Stimulated activated CD4-positive, alpha-beta T cell treated with anti-CD3 and anti-CD28 coated beads, TNF-alpha, amount 100 ng/mL, for 24 hours (primary cell): ENCODE results near the gene SNRNP40.

Source experiments
- DNase-seq, 3 experiments: peaks; one replicate each; pipeline ENCODE4 v3.0.0-alpha.2; 2020; ENCODE audit warnings: low read depth in 3 of 3

SNRNP40 gene

DNA sequence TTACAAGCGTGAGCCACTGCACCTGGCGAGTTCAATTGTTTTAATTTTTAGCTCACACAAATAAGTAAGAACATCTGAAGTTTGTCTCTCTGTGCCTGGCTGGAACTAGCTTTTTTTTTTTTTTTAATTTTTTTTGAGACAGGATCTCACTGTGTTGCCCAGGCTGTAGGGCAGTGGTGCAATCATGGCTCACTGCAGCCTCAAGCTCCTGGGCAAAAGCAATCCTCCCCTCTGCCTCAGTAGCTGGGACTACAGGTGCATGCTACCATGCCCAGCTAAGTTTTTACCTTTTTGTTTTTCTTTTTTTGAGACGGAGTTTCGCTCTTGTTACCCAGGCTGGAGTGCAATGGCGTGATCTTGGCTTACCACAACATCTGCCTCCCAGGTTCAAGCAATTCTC is 64.8 kb downstream of the SNRNP40 start:
- no peak for DNase-seq

DNA sequence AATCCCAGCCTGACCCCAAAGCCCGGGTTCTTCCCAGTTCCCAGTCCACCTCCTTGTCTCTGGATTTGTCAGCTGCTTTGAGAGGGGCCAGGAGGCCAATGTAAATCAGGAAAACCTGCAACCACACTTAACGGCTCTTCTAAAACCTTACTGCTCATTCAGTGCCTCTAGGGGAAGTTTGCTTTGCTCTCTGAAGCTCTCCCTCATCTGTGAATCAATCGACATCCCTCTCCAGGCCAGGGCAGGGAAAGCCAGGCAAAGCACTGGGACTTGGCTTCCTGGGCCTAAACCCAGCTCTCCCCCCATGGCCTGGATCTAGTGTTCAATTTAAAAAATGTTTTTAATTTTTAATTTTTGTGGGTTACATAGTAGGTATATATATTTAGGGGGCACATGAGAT is 66.2 kb downstream of the SNRNP40 start:
- DNase-seq, result no peak

DNA sequence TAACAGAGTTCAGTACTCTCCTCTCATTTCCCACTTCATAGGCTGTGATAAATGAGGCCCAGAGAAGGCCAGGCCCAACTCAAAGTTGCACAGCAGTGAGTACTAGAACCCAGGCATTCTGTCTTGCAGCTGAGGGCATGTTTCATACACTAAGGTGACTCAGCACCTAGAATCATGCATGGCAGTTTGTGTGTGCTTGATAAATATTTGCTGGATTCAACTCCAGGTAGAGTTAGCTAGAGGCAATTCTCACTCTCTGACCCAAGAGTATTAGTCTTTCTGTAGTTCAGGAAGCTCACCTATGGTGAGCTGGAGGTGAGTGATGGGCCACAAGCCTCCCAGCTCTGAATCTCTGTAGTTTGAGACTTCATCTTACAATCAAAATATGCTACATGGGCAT is 67.6 kb downstream of the SNRNP40 start:
- DNase-seq, result no peak

DNA sequence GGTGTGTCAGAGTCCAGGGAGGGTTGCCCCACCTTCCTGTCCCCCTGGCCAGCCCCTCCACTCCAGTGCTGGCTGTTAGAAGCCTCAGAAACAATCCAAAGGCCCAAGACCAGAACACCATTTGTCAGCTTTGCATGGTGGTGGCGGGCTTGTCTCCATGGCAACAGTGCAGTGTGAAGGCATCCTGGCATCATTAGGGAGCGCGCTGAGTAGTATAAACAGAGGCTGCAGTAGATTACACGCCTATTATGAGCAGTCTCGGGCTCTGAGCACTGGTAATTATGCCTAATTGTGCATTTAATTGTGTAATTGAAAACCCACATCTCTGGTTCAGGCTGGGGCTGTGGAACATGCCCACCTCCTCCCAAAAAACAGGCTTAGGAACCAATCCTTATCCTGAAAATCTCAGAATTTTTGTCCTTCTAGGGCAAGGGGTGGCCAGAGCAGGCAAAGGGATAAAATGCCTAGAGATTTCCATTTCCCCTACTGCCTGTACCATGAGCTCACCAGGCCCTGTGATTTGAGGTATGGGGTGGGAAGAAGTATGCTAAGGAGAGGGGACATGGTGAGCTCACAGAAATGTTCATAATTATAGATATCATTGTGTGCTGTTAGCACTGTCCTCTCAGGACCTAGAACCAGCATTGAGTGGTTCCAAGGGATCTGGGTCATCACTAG is 68.6 kb downstream of the SNRNP40 start:
- no peak for DNase-seq

DNA sequence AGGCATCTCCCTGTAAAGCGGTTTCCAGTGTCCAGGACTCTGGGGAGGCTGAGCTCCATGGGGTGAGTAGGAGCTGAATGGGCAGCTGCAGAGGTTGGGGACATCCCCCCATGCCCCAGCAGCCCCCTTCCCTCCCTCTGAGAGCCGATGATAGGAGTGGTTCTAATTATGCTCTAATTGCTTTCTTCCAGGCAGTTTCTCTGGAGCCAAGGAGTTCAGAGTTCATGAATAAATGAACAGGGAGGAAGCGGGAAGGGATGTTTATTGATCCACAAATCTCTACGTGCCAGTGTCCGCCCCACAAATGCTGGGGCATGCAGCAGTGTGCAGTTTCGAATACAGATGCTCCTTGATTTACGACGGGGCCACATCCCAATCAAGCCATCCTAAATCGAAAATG is 72.5 kb downstream of the SNRNP40 start:
- no peak for DNase-seq

DNA sequence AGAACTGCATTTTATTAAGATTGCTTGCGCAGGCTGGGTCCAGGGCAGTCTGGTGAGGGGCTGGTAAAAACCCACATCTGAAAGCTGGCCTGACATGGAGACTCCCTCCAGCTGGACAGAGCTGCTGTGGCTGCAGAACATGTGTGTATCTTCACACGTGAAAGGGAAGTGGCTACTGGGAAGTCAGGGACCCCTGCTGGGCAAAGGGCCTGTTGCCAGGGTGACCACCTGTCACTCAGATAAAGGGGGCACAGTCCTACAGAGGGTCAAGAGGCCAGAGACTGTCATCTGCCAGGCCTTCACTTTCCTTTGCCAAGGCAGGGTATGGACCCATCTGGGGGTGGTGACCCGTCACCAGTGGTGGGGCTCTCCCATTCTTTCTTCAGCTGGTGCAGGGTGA is 74.4 kb downstream of the SNRNP40 start:
- no peak for DNase-seq

DNA sequence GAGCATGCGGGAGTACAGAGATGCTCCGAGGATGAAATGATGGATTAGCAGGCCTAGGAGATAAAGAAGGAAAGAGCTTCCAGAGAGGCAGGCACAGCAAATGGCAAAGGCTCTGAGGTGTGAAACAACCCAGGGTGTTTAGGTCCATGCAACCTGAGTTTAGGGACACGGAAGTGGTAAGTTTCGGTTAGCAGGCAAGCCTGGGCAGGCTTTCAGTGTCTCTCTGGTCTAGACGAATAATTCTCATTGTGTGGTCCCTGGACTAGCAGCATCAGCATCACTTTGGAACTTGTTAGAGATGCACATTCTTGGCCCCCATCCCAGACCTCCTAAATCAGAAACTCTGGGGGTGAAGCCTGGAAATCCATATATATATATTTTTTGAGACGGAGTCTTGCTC is 75.5 kb downstream of the SNRNP40 start:
- no peak for DNase-seq

DNA sequence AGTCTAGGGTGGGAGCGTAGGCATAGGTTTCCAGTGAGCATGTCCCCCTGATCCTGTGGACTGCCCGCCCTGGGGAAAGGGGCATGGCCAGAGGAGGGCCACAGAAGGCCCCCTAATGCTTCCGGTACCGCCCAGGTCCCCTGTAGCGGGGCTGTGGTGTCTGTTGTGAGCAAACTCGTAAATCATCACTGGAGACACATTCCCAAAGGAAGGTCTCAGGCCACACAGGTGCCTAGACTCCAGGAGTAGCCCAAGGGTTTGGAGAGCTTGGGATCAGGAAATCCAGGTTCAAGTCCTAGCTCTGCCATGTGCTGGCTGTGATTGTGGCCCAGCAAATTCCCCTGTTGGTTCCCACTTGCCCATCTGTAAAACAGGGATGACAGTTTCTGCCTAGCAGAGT is 77.1 kb downstream of the SNRNP40 start:
- no peak for DNase-seq

DNA sequence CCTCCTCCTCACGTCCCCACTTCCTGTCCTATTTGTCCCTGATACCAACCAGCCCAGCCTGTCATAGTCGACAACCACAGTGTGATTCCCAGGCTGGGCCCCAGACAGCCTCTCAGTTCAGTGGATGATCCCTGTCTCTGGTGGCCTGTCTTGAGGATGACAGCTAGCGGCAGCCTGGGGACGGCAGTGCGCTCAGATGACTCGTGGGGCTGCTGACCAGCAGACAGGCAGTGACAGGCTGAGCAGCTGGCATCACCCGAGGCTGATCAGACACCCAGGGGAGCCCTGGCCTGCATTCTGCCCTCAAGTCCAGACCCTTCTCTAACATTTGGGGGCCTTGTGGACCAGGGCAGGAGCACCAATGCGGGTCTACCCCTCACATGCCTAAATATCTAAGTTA is 77.9 kb downstream of the SNRNP40 start:
- DNase-seq, result no peak

DNA sequence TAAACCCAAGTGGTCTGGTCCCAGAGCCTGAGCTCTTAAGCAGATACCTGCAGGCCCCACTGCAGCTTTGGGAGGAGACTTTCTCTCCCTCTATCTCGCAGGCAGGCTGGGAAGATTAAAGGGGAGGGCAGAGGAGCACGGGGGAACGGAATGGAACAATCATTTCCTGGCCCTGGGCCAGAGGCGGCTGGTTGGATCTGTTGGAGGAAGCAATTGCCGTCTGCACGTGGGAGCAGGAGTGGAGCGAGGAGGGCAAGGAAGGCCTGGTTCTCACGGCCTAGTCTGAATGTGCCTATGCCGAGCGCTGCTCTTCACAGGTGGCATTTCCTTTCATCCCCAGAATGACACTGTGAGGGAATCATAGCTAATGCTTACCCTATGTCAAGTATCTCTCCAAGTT is 80.6 kb downstream of the SNRNP40 start:
- no peak for DNase-seq

DNA sequence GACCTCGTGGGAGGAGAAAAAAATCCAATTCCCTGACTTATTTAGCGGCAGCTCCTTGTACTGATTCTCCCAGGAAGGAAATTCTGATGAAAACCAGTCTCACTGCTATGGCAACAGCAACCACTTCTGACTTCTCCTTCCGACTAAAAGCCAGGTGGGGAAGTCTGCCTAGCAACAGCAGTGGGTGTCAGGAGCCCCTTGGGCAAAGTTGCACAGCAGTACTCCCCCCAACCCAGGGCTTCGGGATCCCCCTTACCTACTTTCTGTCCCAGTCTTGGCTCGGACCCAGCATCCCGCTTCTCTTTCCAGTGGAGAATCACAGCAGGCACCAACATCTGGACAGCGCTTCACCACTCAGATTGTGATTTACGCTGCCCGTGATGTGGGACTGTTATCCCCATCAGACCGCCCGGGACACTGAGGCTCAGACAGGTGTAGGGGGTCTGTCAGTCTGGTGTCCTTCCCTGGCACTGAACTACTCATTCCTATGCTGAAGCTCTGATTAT is 81.5 kb downstream of the SNRNP40 start:
- no peak for DNase-seq

DNA sequence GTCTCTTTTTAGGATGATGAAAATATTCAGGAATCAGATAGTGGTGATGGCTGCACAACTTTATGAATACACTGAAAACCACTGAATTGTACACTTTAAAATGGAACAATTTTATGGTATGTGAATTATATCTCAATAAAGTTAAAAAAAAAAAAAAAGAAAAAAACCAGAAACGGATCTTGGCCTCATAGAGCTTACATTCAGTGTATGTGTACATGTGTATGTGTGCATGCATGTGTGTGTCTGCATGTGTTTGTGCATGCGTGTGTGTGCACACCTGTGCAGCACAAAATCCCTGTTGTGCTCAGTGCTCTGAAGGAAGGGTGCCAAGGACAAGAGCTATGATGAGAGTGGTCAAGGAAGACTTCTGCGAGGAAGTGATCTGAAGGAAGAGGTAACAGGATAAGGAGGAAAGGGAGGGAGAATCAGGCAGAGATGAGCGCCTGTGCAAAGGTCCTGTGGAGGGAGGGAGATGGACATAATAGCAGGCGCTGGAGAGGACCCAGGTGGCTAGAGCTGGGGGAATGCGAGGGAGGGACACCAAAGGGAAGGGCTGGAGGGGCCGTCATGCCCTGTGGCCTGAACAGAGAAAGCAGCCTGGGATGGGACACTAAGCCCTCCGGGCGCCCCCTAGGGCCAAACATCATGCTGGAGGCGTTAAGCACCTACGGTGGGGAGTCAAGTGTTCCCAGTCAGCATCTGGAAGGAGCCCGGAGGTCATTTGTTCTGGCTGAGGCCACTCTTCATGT is 82.1 kb downstream of the SNRNP40 start:
- DNase-seq, result no peak
